A673 (cell line): ENCODE results near the gene SLC2A4RG.

Experiments
- CTCF ChIP-seq: fragments of 300-800, 200-600 bp; sonication (generic); conservative IDR thresholded peaks from 2 replicates; pipeline ENCODE4 v1.5.1; 2017; ENCODE audit warnings: low read depth, mild to moderate bottlenecking, antibody characterized with exemption, low read length, moderate library complexity, mixed read lengths
- EZH2 ChIP-seq: fragments of 200-600 bp; sonication (generic); IDR thresholded peaks from 2 replicates; pipeline ENCODE4 v1.6.1; 2017; ENCODE audit warnings: borderline replicate concordance, low read depth, mild to moderate bottlenecking, mixed read lengths, antibody characterized with exemption, low read length; ENCODE audit not compliant: poor library complexity, severe bottlenecking

GRCh38 chr20:63782521-63782971, 43.0 kb downstream of the SLC2A4RG start:
- no peak for TF ChIP-seq CTCF
- no peak for TF ChIP-seq EZH2
